HG03354 (cell line): ENCODE results near the gene PHKA1.
"Not testable (repeated sequence)": the region's sequence is repeated elsewhere in the genome, so short reads cannot be mapped to it uniquely, and the experiment has no call there.

ENCODE experiments used
- ATAC-seq: cut with Tn5 transposase; IDR thresholded peaks from one replicate; pipeline ENCODE4 v1.9.1; 2021; ENCODE audit warnings: mild to moderate bottlenecking; ENCODE audit not compliant: unreplicated experiment, poor library complexity, severe bottlenecking

PHKA1 gene

DNA sequence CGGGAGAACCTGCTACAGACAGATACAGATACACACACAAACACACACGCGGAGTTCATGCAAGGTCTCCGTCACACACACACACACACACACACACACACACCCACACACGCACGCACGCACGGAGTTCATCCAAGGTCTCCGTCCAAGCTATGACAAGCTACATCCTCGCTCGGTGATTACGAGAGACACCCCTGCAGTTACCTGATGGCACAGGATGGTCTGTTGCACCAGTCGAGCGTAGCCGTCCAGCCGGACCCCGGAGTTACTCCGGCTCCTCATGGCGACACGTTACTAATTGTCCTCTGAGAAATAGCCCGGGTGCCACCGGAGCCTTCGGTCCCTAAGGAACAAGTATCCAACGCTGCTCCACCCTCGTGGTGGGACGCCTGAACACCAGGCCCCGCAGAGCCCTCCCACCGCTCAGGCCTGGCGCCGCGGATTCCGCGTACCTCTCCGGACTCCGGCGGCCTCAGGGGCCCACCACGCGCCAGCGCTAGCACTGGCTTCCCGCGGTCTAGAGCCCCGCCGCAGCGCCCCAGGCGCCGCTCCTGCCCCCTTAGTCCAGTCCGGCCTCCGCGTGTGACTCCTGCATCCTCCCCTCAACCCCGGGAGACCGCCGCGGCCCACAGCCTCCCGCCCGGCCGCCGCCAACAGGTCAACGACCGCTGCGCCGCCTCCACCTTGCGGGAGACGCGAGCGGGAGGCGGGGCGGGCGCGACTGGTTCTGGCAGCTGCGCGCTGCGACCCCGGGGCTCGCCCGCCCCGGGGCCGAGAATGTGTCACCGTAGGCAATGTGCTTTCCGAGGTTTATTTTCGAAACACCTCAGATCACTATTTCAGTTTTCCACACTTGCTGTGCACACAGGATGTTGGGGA lies at the start of gene PHKA1:
PHKA1 (minus strand) TSS at position 708 of the 879 bp plus-strand sequence; CDS start at position 282, 426 bp downstream.
- peak; percentile 65 for ATAC-seq

DNA sequence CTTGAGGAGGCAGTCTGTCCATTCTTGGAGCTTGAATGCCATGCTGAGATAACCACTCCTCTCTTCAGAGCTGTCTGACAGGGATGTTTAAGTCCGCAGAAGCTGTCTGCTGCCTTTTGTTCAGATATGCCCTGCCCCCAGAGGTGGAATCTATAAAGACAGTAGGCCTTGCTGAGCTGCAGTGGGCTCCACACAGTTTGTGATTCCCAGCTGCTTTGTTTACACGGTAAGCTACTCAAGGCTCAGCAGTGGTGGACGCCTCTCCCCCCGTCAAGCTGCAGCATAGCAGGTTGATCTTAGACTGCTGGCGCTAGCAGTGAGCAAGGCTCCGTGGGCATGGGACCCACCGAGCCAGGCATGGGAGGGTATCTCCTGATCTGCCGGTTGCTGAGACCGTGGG lies 46.3 kb upstream of the PHKA1 start:
- not testable (repeated sequence) for ATAC-seq

DNA sequence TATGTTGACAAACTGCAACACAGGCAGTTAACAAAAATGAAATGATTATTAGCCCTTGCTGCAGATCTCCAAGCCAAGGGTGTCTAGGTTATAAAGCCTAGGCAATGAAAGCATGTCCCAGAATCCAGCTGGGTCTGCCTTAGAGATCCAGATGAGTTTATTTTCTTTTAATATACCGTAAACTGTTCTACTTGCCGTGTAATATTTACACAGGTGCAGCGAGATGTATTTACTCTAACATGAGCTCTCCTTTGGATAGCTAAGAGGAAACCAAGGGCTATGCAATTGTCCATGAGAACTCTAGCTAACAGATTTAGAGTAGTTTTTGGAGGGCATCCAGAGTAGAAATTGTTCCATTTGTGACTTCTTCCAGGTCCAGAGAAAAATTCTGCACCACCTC lies 34.4 kb upstream of the PHKA1 start:
- ATAC-seq = not testable (repeated sequence)

DNA sequence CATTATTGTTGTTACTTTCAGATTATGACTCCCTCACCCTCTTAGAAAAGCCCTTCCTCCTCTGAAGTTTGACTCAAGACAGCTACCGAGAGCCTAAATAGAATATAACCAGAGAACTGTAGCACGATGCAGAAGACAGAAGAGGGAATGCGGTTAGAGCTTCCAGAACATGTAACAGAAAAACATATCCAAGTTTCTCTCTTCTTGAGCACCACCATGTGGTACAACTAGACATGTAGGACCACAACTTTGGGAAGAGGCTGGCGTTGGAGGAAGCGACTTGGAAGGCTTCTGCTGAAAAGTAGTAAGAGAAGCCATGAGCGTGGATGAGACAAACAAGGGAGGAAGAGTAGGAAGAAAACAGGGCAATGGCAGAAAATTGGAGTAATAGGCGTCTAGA lies 31.4 kb upstream of the PHKA1 start:
- ATAC-seq = not testable (repeated sequence)

DNA sequence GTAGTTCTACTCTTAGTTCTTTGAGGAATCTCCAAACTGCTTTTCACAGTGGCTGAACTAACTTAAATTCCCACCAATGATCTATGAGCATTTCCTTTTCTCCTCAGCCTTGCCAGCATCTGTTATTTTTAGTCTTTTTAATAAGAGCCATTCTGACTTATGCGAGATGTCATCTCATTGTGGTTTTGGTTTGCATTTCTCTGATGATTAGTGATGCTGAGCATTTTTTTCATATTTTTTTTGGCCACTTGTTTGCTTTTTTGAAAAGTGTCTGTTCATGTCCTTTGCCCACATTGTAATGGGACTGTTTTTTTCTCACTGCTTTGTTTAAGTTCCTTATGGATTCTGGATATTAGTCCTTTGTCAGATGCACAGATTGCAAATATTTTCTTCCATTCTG lies 21.5 kb upstream of the PHKA1 start:
- ATAC-seq = no peak

DNA sequence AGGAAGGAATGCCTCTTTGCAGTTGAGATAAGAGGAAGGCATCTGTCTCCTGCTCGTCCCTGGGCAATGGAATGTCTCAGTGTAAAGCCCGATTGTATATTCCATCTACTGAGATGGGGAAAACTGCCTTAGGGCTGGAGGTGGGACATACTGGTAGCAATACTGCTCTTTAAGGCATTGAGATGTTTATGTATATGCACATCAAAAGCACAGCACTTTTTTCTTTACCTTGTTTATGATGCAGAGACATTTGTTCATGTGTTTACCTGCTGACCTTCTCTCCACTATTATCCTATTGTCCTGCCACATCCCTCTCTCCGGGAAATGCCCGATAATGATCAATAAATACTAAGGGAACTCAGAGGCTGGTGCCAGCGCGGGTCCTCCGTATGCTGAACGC lies 19.5 kb upstream of the PHKA1 start:
- ATAC-seq = not testable (repeated sequence)

DNA sequence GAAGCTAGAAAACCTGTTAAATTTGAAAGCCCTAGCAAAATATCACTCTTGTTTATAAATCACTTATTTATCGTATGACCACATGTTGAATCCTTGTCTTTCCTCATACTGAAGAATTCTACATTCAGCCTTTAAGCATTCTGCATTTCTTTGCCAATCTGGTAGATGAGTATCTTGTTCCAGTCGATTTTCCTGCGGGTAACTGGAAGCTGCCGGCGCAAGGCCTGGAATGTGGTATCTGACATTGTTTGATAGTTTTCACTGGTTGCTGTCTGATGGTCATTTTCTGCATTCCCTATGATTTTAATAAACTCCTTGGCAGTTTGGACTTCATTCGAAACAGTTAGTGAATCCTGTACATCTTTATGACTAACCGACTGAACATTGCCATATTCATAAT lies 13.7 kb upstream of the PHKA1 start:
- ATAC-seq = no peak

DNA sequence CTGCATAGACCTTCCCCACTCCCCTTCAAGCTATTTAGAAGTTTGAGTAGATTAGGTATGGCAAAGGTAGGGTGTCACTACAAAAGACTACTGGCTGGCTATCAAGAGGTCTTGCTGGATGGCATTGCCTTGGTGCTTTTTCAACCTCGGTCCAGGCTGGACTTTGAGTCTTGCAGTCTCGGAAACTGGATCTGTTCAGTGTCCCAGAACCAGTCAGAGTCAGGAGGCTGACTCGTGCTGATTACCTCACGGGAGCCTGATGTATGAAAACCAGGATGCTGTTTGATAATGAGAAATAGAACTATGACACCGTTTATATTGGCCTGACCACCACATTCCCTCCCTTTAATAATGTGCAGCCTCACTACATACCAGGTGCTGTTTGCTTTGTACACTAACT lies 2.7 kb upstream of the PHKA1 start:
- no peak for ATAC-seq

DNA sequence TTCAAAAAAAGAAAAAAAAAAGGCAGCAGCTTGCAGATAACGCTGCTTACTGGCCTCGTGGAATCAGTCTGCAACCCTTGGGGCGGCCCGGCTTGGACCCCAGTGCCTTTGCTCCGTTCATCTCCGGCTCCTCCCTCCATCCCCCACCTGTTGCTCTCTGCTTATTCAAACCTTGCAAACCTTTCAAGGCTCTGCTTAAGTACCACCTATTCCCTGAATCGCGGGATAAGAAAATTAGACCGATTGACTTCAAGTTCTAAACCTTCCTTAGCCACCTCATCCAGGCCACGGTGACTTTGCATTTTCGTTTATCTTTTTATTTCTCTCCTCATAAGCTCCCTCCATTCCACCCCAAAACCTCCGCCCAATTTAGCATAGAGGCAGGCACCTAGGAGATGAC lies 1.4 kb upstream of the PHKA1 start:
- ATAC-seq = no peak

DNA sequence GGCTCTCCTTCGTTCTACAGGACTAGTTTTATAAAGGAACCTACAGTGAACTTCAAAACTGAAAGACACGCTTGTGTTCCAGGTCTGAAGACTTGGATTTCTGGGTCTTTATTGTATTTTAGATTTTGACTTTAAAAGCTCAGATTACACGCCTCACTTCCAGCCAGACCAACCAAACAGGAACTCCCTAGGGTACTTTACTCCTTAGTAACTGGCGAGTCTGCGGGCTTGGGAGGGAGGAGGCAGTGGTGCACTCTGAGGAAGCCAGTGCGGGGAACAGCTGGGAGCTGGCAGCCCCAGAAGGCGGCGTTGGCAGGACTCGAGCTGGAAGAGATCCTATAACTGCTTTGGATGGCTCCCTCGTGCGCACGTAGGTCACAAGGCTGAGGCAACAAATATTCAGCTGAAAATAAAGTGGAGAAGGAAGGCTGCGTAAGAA lies 391 bp upstream of the PHKA1 start:
- no peak for ATAC-seq

DNA sequence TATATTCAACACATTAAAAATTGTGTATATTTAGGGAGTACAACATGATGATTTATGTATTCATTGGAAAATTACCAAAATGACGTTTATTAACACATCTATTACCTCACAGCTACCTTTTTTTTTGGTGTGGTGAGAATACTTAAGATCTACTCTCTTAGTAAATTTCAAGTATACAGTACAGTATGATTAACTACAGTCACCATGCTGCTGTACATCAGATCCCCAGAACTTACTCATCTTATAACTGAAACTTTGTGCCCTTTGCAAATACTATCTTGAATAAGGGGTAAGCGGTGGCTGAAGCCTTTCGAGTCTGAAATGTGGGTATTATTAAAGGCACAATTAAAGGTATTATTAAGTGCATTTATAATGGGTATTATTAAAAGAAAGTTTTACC lies 976 bp downstream of the PHKA1 start:
- no peak for ATAC-seq

DNA sequence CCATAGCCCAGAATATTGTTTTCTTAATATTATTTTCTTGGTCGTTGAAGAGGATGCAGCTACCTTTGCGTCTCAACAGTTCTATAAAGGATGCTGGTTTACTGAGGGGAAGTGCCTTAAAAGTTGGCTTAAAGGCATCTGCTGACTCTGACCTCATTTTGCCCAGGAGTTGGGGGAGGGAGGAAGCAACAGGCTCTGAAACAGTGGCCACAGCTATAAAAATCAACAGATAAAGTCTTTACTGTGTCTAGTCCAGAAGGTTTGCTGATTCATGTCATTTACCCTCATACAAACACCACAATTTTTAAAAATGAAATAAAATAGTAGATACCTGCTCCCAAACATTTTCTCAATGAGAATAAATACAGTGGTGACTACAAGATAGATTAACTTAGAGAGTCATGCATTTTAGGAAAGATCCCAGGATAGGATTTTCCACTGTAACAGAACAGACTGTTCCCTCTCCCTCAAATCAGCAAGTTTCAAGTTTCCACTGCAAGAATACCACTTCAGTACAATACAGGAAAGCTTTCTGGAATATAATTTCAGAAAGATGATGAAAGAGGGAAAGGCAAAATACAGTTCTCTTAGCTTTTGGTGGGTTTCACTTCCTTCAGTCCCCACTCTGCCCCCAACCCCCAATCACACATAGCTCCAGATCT lies 1.9 kb downstream of the PHKA1 start:
- ATAC-seq = no peak

DNA sequence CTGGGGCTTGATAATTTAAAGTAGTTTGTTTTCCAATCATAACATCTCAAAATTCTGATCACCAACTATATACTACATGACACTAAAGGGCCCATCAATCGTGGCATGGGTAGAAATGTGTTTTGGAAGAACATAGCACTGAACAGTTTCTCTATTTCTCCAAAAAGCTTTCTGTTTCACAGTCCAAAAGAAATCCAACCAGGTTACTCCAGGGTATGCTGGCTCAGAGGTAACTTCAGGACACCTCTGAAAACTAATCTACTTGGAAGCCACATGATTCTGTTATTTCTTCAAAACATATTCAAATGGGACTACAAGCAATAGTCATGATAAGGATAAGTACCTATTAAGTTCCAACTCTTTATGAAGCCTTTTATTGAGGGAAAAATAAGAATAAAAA lies 8.3 kb downstream of the PHKA1 start:
- no peak for ATAC-seq

DNA sequence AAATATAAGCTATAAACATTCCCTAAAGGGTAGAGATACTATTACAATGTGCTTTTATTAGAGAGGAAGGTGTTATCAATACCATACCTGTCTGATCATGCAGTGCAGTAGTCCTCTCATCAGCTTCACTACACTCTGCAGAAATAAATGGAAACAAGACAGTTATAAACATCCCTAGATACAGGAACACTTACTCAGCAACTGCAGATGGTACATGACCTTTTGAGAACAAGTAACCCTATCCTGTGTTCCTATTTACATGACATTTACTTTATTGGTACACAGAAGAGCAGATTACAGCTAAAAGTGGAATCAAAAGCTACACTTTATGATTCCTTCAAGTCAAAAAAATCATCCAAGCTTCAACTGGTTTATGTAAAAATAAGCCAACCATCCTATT lies 9.0 kb downstream of the PHKA1 start:
- ATAC-seq = no peak

DNA sequence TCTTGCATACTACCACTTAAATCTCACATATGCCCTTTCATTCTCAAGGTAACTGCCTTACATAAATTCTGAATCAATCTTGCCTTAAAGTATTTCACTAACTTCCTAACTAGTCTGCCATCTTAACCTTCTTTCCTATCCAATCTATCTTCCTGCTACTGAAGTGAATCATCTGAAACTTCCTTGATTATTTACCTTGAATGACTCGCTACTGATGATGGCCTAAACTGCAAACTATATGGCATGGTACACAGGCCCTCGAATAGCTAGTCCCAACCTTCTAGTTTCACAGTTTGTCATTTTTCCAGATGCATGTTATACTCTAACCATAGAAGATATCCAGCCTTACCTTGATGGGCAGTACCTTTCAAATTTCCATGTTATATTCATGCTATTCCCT lies 19.9 kb downstream of the PHKA1 start:
- ATAC-seq = no peak

DNA sequence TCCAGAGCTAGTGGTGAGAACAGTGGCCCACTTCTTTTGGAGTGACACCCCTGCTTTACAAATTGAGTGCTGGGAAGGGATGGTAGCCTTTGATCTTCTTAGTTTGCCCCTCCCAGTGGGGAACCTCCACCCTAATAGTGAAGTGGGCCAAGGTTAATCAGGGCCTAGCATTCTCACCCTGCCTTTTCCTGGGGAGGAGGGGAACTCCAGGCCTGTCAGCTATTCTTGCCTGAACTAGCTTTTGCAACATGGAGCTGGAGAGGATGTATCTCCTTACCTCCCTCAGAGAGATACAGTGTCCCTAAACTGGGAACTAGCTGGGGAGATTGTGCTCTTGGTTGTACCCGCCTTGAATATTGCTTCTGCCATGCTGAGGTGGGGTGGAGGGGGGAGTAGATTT lies 20.6 kb downstream of the PHKA1 start:
- no peak for ATAC-seq

DNA sequence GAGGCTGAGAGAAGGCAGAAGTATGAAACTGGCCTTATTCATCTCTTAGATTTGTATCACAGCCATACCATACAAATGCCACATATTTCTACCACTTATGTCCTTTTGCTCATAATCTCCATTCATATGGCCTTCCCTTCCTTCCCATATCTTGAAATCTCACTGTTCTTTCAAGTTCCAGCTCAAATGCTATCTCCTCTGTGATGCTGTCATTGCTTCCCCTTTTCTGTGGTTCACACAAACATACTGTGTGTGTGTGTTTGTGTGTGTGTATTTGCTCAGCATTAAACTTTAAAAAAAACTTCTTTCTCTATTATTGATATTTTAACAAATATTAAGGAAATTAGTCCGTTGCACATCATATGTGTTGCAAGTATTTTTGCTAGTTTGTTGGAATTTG lies 26.7 kb downstream of the PHKA1 start:
- no peak for ATAC-seq

DNA sequence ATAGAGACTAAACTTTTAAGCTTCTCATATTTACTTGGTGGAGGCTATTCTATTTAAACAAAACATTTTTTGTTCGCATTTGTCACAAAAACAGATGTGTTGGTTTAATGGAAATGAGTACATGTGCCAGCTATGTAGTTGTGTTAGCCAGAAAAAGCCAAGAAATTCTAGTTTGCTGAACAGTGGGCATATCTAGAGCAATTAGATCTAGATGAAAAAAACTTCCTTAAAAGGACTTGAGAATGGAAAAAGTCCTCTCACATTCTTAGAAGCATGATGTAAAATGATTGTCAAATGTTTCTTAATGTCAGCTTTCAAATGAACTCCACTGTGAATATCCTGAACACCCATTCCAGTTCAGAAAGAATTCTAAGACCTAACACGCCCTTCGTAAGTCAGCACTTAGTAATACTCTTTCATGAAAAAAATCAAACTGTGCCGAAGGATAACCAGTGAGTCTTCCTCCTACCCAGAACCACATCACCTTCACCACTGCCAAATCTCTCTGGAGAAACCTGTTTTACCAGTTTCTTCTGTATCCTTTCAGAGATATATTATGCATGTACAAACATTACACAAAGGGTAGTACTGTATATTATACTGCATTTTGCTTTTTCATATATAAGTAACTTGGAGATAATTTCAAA lies 28.2 kb downstream of the PHKA1 start:
- no peak for ATAC-seq

DNA sequence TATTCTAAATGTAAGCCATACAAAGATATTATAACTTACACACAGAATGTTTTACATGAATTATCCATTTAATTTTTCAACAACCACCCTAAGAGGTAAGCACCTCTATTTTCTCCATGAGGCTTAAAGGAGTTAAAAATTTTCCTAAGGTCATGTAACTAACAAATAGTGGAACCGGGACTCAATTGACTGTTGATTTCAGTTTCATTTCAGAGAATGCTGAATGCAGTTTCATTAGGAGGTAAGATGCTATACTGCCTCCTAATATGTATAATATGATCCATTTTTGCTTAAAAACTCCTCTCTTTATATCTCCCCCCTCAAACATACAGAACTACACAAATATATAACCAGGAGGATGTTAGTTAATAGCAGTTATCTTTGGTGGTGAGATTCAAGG lies 29.1 kb downstream of the PHKA1 start:
- no peak for ATAC-seq

DNA sequence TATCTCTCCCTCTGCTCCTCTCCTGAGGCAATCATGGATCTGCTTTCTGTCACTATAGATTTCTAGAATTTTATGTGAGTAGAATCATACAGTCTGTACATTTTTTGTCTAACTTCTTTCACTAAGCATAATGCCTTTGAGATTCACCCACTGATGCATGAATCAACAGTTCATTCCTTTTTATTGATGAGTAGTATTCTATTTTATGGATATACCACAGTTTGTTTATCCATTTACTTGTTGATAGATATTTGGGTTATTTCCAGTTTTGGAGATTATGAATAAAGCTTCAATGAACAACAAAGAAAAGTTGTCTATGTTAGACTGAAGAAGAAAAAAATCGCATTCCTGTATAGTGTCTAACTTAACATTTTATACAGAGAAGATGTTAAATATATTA lies 30.5 kb downstream of the PHKA1 start:
- no peak for ATAC-seq

DNA sequence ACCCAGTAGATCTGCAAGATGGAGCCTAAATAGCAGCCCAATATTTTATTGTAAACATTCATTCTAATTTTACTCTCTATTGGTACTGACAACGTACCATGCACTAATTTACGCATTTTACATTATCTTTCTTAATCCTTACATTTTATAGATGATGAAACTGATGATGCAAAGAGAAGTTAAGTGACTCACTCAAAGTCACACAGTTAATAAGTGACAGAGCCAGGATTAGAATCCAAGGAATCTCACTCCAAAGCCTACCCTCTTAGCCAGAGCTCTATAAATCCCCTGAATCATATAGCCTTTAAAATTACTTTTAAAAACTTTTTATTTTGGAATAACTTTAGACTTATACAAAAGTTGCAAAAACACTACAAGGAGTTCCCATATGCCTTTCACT lies 37.6 kb downstream of the PHKA1 start:
- ATAC-seq = no peak
